NCI-H345 treated with DMSO at 0.1 percent for 48 hours (cell line): ENCODE measurements around the gene CCDC120.

Experiments used
- DNase-seq: peaks from one replicate; lab custom pipeline; 2025; ENCODE audit not compliant: unreplicated experiment; lab: John Stamatoyannopoulos, UW

Gene CCDC120

DNA sequence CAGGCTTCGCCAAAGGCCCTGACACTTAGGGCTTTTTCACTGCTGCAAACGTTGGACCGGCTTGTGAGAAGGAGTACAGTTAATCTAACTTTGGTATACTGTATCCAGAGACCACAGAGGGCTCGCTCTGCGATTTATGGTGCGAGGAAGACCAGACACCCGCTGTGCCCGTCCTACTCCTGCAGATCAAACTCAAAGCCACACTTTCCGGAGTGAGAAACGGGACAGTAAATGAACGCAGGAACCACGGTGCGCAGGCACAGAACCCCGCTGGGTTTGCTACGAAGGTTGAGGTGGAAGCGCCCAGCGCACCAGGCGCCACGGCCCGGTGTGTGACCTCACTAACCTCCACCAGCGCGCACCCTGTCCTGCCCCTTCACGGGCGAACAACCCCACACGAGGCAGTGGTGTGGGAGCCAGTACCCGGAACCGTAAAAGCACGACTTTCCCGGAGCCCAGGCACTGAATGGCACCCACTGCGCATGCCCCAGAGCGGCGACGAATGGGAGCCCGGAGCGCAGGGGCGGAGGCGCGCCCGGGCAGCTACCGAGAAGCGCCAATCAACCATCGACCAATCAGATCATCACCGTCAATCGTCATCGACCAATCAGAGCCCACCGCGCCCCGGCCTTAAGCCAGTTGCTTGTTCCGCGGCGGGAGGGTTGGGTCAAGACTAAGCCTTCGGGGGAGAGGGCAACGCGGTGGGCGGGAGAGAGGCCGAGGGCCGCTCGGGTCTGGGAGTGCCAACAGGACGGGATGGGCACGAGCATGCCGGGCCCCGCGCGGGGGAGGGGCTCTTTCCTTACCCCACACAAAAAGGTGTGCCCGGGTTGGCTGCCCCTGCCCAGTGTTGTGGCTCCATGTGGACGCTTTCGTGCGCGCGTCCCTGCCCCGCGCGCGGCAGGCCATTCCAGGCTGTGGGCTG, 42.2 kb downstream of the CCDC120 start:
- DNase-seq, result peak; percentile 84

DNA sequence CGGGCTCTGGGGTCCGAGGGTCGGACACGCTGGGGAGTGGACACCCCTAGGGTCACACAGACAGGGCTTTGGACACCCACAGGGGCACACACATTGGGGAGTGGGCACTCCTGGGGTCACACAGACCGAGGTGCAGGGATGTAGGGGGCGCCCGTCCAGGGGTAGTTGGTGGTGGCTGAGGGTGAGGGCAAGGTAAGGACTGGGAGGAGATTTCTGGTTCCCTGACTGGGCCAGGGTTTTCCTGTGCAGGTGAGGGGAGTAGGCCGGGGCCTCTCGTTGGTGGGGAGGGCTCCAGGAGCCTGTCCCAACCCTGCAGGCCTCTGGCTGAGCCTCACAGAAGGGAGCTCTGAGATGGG, 42.8 kb downstream of the CCDC120 start:
- DNase-seq, result no peak

DNA sequence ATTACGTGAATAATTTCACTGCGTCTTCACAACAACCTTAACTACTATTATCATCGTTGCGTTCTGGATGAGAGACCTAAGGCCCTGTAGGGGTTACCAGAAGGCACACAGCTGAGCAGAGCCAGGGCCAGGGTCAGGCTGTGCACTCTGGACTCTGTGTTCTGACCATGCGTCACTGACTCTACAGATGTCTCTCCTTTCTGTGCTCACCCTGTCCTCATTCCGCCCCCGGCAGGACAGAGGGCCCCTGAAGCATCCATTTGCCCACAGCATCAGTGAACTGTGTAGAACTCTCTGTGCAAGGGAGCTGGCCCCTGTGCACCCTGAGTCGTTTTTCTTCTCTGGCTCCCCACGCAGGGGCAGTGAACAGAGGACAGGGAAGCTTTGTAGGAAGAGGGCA, 43.4 kb downstream of the CCDC120 start:
- DNase-seq, result no peak

DNA sequence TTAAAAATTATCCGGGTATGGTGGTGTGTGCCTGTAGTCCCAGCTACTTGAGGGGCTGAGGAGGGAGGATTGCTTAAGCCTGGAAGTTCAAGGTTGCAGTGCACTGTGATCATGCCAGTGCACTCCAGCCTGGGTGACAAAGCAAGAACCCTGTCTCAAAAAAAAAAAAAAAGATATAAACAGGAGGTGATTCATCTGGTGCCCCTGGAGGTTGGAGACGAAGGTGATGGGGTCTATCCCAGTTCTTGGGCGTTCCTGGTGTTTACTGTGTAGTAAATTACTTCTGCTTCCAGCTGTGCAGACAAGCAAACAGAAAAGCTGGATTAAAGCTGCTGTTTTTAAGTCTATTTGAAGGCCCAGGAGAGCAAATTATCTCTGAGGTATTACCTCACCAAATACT, 44.8 kb downstream of the CCDC120 start:
- no peak for DNase-seq

DNA sequence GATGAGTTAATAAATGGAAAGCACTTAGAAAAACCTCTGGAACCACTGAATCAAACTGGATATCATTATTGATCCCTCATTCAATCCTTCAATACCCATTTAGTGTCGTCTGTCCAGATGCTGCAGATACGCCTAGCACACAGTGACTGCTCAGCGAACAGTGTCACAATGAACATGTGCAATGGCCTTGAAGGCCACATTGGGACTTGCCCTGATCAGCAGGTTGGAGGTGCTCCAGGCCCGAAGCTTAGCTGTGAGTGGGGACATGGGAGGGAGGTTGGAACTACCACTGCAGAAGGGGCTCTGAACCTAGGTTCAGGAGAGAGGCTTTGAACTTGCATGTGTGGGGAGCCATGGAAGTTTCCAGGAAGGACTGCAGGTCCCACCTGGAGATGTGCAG, 47.5 kb downstream of the CCDC120 start:
- no peak for DNase-seq

DNA sequence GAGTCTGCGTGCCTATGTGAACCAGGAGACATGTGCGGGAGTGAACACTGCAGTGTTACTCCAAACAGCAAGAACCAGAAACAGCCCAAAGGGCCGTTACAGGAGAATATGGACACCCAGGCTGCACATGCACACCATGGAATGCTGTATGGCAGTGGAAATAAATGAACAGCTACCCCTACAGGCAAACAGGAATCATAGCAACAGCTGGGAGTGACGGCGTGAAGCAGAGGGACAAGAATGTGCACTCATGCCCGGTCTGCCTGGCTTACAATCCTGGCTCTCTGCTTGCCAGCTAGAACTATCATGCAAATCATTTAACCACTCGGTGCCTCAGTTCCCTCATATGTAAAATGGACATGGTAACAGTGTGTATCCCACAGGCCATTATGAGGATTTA, 48.1 kb downstream of the CCDC120 start:
- DNase-seq, result no peak

DNA sequence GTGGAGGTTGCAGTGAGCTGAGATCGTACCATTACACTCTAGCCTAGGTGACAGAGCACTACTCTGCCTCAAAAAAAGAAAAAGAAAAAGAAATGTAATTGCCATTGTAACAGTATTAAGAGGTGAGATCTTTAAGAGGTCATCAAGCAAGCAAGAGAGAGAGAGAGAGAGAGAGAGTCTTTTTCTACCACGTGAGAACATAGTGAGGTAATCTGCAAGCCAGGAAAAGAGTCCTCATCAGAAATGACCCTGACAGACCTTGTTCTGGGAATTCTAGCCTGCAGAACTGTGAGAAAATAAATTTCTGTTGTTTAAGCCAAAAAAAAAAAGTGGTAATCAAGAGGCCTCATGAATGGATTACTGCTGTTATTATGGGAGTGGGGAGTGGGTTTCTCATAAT, 49.8 kb downstream of the CCDC120 start:
- no peak for DNase-seq

DNA sequence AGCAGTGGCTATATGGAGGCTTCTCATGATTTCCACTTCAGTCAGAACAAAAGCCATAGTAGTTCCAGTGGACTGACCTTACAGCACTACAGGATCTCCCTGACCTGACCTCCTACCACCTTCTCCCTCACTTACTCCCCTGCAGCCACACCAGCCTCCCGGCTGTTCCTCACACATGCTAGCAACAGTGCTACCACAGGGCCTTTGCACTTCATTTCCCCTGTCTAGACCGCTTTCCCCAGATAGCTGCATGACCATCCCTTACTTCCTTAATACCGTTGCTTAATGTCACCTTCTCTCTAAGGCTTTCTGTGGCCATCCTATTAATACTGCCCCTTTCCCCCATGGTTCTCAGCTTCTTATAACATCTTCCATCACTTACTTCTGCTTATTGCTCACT, 51.6 kb downstream of the CCDC120 start:
- no peak for DNase-seq

DNA sequence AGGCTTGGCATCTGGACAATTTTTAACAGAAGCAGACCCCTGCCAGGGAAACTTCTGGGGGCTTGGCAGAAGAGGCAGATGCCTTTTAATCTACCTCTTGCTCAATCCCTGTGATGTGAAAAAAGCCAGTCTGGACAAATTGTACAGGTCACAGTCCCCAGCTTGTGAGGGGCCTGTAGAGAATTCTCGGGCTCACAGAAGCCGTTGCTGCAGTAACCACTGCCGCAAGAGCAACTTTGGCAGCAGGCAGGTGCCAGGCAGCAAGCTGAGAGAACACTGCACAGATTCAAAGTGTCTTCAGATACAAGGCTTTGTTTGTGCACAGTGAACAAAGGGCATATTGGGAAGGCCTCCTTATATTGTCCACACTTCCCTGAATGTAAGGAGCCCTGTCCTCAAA, 53.0 kb downstream of the CCDC120 start:
- DNase-seq, result no peak

DNA sequence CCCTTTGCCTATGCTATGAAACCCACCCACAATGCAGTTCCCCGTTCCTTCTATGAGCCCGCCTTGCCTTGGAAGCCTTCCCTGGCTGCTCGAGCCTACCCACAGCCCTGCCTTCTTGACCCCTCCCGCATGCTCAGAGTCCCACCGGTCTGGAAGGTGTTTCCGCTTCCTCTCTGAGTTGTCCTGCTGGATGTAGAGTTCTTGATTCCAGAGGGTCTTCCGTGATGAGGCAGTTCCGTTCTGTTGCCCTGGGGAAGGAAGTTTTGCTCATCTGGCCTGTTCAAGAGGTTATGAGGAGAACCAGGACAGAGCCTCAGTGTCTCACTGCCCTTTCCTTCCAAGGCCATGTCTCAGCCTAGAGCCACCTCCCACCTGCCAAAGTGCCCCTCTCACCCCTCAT, 57.3 kb downstream of the CCDC120 start:
- DNase-seq, result no peak

DNA sequence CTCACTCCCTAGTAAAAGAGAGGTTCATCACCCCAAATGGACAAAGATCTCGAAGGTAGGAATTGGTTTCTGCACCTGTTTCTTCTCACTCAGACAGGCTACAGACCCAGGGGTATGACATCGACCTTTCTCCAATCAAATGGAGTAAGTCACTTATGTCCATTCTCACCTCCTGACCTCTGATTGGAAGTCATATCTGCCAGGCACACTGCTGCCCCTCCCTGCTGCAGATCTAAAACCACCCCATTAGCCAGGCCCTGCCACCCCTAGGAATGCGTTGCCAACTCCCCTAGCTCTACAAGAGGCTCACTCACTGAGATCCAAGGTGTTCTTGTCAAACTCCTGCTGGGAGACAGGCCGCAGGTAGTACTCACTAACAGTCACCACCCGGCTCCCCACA, 57.9 kb downstream of the CCDC120 start:
- no peak for DNase-seq

DNA sequence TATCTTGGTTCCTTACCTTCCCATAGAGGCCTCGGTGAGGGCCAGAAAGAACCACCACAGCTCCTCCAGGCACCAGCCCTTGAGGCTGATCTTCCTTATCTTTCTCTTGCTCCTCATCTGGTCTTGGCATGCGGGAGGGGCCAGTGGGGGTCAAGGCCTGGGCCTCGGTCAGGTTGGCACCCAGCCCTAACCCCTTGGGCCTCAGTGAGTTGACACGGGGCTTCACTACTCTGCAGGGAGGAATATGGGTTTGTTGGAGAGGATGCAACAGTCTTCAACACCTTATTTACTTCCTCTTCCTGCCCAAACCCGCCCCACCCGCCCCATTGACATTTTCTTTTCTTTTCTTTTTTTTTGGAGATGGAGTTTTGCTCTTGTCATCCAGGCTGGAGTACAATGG, 58.8 kb downstream of the CCDC120 start:
- no peak for DNase-seq
